Activated CD4-positive, alpha-beta T cell treated with anti-CD3 and anti-CD28 coated beads, Interleukin-2, amount 50 U/mL, for 24 hours (primary cell): Measurements from ENCODE around the gene HIP1R.
"Not testable (repeated sequence)": the region's sequence is repeated elsewhere in the genome, so short reads cannot be mapped to it uniquely, and the experiment has no call there.

ENCODE experiments used
- DNase-seq, 2 donors: peaks; one replicate each; pipeline ENCODE4 v3.0.0-alpha.2; 2020; ENCODE audit warnings: low read depth in 1 of 2, low spot score in 1 of 2

The HIP1R gene, protein sequence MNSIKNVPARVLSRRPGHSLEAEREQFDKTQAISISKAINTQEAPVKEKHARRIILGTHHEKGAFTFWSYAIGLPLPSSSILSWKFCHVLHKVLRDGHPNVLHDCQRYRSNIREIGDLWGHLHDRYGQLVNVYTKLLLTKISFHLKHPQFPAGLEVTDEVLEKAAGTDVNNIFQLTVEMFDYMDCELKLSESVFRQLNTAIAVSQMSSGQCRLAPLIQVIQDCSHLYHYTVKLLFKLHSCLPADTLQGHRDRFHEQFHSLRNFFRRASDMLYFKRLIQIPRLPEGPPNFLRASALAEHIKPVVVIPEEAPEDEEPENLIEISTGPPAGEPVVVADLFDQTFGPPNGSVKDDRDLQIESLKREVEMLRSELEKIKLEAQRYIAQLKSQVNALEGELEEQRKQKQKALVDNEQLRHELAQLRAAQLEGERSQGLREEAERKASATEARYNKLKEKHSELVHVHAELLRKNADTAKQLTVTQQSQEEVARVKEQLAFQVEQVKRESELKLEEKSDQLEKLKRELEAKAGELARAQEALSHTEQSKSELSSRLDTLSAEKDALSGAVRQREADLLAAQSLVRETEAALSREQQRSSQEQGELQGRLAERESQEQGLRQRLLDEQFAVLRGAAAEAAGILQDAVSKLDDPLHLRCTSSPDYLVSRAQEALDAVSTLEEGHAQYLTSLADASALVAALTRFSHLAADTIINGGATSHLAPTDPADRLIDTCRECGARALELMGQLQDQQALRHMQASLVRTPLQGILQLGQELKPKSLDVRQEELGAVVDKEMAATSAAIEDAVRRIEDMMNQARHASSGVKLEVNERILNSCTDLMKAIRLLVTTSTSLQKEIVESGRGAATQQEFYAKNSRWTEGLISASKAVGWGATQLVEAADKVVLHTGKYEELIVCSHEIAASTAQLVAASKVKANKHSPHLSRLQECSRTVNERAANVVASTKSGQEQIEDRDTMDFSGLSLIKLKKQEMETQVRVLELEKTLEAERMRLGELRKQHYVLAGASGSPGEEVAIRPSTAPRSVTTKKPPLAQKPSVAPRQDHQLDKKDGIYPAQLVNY

DNA sequence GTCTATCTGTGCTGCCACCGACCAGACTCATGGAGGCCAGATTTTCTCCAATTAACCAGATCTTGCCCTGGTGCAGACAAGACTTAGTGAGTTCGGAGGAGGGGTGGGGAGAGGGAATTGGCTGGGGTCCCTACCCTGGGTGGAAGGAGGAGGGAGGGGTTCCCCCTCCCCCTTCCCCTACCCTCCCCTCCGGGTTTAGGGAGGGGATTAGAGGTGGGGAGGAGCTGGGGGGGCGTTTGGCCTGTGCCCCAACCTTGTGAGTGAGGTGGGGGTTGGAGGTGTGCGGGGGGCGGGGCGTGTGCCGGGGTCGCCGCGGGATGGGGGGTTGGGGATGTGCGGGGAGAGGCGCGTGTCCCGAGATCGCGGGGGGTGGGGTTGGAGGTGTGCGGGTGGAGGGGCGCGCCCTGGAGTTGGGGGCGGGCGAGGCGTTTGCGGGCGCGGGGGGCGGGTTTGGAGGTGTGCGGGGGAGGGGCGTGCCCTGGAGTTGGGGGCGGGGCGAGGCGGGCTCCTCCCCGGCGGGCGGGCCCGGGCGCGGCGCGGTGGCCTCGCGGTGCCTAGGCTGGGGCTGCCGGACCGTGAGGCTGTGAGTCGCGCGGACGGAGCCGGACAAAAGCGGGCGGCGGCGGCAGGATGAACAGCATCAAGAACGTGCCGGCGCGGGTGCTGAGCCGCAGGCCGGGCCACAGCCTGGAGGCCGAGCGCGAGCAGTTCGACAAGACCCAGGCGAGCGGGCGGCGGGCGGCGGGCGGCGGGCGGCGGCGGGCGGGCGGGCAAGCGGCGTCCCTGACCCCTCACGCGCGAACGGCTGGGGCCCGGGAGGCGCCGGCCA, at the start of gene HIP1R:
Gene HIP1R (plus strand): TSS at position 537 of the 829 bp plus-strand sequence. CDS start 94 bp downstream, at position 631.
- DNase-seq: peak; percentile 31 to 39

DNA sequence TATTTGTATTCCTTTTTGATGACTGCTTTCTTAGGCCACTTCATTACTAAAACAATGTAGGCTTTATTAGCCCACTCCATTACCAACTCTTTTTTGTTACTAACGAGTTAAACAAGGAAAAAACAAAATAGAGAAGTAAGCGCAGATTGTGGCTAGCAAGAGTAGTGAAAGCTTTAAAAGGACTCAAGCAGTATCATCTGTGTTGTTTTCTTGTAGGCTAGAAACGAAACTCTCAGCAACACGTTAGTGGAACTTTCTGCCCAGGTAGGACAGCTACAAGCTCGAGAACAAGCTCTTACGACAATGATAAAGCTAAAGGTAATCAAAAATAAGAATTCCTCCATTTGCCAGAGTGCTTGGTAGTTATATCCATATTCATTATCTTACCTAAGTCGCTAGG, 49.8 kb upstream of the HIP1R start:
- DNase-seq: no peak

DNA sequence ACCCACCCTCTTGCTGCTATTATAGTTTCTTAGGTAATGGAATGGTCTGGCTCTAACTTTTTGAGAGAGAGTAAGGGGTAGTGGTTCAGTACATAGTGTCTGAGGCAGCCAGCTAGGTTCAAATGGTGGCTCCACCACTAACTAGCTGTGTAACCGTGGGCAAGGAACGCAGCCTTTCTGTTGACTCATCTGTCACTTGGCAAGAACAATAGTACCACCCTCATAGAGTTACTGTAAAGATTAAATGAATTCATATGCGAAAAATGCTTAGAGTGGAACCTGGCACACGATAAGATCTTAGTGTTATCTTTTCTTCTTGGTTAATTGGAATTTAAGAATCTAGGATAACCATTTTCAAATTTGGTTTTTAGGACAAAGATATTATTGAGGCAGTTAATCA, 46.9 kb upstream of the HIP1R start:
- no peak for DNase-seq

DNA sequence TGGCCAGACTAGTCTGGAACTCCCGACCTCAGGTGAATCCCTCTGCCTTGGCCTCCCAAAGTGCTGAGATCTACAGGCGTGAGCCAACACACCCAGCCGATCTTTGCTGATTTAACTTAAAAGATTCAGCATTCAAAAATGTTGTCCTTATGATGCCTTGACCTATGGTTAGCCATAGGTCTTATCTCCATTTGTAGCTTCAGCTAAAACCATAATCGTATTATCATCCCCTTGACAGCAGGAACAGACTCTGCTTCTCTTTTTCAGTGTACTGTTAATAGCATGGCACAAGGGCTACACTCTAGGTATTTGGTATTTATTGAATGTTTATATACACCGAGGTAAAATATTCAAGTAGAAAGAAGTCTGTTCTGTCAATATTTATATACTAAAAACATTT, 45.6 kb upstream of the HIP1R start:
- DNase-seq: no peak

DNA sequence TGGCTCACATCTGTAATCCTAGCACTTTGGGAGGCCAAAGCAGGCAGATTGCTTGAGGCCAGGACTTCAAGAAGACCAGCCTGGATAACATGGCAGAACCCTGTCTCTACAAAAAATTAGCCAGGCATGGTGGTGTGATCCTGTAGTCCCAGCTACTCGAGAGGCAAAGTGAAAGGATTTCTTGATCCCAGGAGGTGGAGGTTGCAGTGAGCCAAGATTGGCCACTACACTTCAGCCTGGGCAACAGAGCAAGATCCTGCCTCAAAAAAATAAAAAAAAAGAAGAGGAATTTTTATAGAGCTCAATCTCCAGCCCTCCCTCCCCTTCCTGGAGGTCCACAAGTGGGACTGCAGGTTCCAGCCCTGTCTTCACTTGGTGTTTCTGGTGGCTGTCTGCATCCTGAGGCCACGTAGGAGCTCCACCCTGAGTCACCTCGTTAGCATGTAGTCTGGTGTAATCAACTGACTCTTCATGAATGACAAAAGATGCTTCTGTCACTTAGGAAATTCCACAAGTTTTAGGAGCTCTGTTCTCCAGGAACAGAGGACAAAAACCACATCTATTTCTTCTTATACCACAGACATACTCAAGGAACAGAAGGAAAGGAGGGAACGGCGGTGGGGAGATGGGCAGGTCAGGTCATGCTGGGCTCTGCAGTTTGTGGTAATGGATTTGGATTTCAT, 44.7 kb upstream of the HIP1R start:
- DNase-seq: no peak

DNA sequence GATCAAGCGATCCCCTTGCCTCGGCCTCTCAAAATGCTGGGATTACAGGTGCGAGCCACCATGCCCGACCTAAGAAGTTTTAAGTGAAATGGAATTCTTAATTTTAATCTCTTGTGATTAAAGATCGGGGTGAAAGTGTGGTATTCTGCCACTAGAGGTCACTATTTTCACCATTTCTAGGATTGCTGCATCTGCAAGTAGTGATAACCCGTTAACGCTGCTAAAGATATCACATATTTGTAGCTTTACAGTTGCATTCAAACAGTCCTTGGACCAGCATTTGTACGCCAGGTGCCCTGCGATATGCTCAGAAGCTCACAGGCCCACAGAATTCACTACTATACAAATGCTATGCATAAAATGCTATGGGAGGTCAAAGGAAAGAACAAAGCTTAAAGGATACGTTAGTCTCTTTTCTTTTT, 41.6 kb upstream of the HIP1R start:
- DNase-seq: peak; percentile 5 to 21

DNA sequence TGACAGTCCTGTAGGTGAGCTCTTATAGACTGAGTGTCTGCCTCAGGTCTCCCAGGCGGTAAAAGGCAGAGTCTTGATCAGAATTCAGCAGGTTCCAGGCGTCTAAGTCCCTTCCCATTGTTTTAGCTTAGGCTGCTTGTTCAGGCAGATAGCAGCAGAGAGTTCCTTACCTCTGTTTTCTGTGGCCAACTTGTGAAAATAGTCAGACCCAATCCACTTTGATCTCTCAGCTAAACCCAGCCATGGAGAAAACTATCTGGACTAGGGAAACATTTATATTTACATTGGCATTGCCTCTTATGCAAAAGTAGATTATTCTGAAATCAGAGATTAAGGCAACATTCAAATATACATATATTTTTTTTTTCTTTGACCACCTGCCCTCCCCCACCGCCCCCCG, 39.5 kb upstream of the HIP1R start:
- no peak for DNase-seq

DNA sequence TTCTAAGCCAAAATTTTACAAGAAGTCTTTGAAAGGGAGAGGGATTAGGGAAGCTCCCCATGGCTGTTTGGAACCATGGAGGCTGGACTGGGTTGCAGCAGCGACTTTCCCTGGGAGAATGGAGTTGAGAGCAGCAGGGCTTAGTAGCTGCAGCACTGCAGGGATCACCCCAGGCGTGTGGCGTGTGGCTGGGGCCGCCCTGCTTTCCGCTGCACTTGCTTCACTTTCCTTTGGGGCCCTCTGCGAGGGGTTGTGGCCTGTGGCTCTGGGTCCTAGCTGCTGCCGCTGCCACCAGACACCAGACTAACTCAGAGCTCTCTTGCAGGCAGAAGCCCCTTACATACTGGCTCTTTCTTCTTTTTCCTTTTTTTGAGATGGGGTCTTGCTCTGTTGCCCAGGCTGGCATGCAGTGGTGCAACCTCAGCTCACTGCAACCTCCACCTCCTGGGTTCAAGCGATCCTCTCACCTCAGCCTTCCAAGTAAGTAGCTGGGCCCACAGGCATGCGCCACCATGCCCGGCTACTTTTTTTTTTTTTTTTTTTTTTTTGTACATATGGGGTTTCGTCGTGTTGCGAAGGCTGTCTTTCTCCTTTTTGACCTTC, 35.5 kb upstream of the HIP1R start:
- no peak for DNase-seq

DNA sequence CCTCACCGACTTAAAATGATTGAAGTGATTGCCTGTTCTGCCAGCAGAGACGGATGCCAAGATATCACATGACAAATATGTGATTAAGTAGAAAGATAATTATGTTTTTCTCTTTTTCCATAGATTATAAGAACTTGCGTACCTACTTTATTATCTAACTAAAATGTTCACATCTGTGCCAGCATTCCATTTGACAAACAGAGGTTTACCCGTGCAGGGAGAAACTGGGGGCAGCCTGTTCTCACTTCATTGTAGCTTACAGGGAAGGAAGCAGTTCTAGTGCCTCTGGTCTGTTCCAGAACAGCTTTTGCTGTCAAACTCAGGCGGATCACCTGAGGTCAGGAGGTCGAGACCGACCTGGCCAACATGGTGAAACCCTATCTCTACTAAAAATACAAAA, 31.3 kb upstream of the HIP1R start:
- no peak for DNase-seq

DNA sequence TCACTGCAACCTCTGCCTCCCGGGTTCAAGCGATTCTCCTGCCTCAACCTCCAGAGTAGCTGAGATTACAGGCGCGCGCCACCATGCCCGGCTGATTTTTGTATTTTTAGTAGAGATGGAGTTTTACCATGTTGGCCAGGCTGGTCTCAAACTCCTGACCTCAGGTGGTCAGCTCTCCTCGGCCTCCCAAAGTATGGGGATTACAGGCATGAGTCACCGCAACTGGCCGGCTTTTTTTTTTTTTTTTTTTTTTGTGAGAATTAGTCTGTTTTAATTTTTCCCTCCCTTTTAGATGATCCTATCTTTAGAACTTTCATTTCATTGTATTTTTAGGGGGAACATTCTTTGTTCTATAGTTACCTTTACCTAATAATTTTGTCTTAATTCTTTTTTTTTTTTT, 30.3 kb upstream of the HIP1R start:
- DNase-seq: not testable (repeated sequence)

DNA sequence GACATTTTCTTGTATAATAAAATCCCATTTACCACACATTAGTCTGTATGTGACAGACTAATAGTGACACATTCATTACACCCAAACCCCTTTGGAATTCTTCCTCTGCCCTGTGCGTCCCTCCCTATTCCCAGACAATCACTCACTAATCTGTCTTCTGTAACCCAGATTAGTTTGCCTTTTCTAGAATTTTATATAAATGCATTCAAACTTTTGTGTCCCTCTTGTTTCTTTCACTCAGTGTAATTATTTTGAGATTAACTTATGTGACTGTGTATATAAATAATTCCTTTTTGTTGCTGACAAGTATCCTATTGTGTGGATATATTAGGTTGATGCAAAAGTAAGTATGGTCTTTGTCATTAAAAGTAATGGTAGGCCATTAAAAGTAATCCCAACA, 27.6 kb upstream of the HIP1R start:
- no peak for DNase-seq

DNA sequence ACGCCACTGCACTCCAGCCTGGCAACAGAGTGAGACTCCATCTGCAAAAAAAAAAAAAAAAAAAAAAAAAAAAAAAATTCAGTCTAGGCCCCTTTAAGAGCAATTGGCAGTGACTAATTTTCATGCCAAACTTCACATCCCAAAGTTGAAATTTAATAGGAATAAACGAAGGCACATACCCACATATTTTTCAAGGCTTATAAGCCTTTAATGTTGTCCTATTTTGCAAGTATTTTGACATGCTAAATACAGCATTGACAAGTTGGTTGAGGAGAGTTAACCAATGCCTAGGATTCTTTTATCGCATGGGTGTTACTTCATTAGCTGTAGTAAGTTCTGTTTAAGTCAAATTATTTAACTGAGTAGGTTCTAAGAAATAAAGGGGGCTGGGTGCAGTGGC, 23.5 kb upstream of the HIP1R start:
- DNase-seq: no peak

DNA sequence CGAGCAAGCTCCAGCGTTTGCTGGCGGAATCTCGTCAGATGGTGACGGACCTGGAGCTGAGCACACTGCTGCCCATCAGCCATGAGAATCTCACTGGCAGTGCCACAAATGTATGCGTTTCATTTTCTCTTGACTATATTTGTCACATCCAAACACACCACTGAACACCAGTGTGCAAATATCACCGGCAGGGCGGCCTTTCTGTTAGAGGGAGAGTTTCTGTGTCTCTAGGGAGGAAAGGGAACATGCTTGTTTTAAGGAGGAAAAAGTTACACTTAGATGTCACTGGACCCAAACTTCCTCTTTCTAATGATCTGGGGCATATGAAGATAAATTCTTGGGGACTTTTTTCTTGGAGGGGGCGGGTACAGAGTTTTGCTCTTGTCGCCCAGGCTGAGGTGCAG, 21.9 kb upstream of the HIP1R start:
- no peak for DNase-seq

DNA sequence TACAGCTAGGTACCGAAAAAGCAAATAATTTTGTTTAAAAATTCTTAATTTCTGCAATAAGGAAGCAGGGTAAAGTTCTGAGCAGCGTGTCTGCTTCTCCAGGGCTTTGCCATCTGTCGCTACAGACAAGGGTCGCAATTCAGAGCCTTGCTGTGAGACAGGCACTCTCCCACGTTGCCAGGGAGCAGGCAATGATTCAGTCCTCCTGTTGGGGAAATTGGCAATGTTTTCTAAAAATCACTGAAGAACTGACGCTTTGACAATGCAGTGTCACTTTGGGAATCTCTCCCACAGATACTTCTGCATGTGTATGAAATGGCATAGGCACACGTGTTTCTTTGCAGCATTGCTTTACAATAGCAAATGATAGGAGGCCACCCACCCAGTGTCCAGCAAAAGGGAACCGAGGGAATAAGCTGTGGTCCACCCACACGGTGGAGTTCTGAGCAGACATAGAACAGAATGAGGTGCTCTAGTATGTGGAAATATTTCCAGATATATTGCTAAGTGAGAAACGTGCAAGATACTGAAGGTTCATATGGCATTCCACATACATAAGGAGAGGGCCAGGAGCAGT, 16.0 kb upstream of the HIP1R start:
- DNase-seq: no peak

DNA sequence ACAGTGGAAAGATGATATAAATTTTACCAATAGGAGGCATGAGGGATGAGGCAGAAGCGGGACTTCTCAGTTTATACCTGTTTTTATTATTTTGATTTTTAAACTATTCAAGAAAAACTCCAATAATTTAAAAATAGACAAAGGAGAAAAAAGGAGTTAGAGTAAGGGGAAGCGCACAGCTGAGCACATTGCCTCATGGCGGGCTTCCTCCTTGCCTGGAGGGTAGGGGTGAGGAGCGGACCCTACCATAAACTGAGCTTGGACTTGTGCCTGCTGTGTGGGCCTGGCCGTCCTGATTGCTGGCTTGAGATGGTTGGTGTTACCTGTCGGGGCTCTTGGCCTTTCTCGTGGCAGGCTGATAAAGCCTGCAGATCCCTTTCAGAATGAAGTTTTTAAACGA, 15.1 kb upstream of the HIP1R start:
- no peak for DNase-seq

DNA sequence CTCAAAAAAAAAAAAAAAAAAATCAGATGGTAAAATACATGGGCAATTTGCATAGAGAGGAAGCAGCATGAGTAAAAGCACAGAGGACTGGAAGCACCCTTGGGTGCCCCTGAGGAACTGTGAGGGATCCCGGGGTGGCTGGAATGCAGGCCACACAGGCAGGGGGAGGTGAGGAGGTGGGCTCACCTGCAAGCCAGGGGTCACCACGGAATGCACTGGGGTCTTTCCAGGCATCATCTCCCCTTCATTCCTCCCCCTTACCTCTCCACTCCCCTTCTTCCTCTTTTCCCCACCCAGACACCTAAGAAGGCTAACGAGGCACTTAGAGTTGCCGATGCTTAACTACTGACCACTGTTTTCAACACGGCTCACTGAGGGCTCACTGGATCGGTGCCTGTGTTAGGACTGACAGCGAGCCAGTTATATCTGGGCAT, 14.4 kb upstream of the HIP1R start:
- DNase-seq: no peak

DNA sequence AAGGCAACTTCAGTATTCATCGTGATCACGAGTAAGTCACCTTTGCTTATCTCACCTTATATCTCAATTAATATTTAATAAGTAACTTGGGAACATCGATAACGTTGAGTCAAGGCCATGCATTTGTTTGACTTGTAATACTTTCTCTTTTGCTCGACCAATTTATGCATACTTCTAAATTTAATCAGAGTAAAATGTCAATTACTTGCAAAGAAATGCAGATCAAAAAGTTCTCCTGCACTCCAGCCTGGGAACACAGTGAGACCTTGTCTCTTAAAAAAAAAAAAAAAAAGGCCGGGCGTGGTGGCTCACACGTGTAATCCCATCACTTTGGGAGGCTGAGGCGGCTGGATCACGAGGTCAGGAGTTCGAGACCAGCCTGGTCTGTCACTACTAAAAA, 11.8 kb upstream of the HIP1R start:
- no peak for DNase-seq

DNA sequence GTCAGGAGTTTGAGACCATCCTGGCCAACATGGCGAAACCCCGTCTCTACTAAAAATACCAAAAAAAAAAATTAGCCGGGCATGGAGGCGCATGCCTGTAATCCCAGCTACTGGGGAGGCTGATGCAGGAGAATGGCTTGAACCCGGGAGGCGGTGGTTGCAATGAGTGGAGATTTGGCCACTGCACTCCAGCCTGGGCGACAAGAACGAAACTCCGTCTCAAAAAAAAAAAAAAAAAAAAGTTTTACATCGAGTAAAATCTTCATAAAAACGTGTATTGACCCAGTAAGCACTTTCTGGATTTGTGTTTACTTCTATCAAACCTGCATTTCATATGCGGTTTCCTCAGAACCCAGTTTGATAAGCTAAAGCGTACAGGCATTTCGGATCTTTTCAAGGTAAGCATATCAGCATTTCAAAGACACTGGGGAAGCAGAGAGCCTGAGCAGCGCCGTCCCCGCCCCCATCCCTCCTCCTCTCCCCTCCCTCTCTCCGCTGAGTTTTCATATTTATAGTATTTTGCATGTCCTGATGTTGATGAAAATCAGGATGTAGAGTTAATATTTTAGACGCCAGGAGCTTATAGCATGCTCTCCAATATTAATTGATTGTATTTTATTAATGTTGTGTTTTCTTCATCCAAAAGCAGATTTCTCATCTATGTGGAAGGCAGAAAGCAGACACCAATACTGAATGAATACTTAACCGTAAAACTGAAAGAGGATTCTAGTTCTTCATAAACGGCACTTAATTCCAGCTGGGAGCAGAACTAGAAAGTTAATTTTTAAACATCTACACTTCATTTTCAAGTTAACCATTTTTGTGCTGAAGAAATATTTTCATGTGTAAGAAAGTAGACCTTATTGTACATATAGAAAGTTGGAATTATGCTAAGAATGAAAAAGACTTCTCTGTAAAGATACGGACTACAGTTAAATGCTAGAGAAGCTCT, 9.2 kb upstream of the HIP1R start:
- no peak for DNase-seq

DNA sequence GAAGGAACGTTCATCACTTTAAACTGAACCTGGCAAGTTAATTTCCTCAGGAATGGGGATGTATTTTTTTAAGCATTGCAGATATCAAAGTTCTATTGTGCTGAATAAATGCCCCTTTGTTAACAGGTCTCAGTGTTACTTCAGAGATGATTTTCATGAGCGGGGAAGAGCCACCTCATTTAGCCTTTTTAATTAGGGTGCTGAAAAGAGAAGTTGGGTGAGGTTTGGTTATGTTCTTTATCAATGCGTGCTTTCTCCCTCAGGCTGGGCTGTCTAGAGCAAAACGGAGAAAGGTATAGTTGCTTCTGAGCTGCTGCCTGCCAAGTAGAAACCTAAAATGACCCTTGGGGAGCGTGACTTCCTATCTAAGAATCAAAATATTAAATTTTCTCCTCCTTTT, 8.0 kb upstream of the HIP1R start:
- DNase-seq: no peak
